ENCODE data around the gene STK38. TPM values are rescaled to one million over a fixed set of nuclear protein-coding genes. Genes with fewer than 3 reads are reported as not detected.
"Not testable (repeated sequence)": the region's sequence is repeated elsewhere in the genome, so short reads cannot be mapped to it uniquely, and the experiment has no call there.

STK38 gene
- total and polyA plus RNA-seq, 2 donors: 20.0 to 50.0 TPM

- WGBS: 97% methylated on average over 9 of the region's 9 CpGs
These were observed 41.7 kb upstream of the STK38 start for GRCh38 chr6:36589025-36589400.

GRCh38 chr6:36586606-36587005 is 39.3 kb upstream of the STK38 start:
- Histone ChIP-seq H3K36me3 (ENCODE audit: control insufficient read depth in 2 of 2, insufficient read depth in 2 of 2, low read length in 1 of 2) (no peaks in the 10 kb centered on the region), H3K4me1 (ENCODE audit: control insufficient read depth in 2 of 2, insufficient read depth in 2 of 2, low read length in 2 of 2) (no peaks in the 10 kb centered on the region), H3K27me3 (ENCODE audit: control insufficient read depth in 2 of 2, insufficient read depth in 1 of 2, low read length in 1 of 2) (no peaks in the 10 kb centered on the region), H3K27ac (ENCODE audit: low read depth in 1 of 2, low read length in 1 of 2) (no peak overlapping the region), H3K4me3 (ENCODE audit: low read length in 2 of 2) (no peak overlapping the region), H3K9me3 (ENCODE audit: control insufficient read depth in 2 of 2, insufficient read depth in 1 of 2, low read length in 1 of 2) (no peaks in the 10 kb centered on the region)
- whole genome bisulfite sequencing: 71% methylated on average over 1 of the region's 1 CpG
- DNase-seq (ENCODE audit: low read depth in 6 of 9, low spot score in 9 of 9): no peak

More at GRCh38 chr6:36589025-36589400, 41.7 kb upstream of the STK38 start:
- not testable (repeated sequence) for H3K9me3 ChIP-seq (ENCODE audit: control insufficient read depth in 2 of 2, insufficient read depth in 1 of 2, low read length in 1 of 2); H3K27ac ChIP-seq (ENCODE audit: low read depth in 1 of 2, low read length in 1 of 2); H3K36me3 ChIP-seq (ENCODE audit: control insufficient read depth in 2 of 2, insufficient read depth in 2 of 2, low read length in 1 of 2); DNase-seq (ENCODE audit: low read depth in 6 of 9, low spot score in 9 of 9); H3K27me3 ChIP-seq (ENCODE audit: control insufficient read depth in 2 of 2, insufficient read depth in 1 of 2, low read length in 1 of 2); H3K4me3 ChIP-seq (ENCODE audit: low read length in 2 of 2)
- H3K4me1 ChIP-seq (ENCODE audit: control insufficient read depth in 2 of 2, insufficient read depth in 2 of 2, low read length in 2 of 2): peaks cover 4 to 22% of the 10 kb centered on the region in 2 donors

GRCh38 chr6:36581716-36582115 is 34.4 kb upstream of the STK38 start:
- no peak overlapping the region for H3K4me3 ChIP-seq (ENCODE audit: low read length in 2 of 2)
- no peaks in the 10 kb centered on the region for H3K27me3 ChIP-seq (ENCODE audit: control insufficient read depth in 2 of 2, insufficient read depth in 1 of 2, low read length in 1 of 2)
- no peaks in the 10 kb centered on the region for H3K36me3 ChIP-seq (ENCODE audit: control insufficient read depth in 2 of 2, insufficient read depth in 2 of 2, low read length in 1 of 2)
- no peak overlapping the region for H3K27ac ChIP-seq (ENCODE audit: low read depth in 1 of 2, low read length in 1 of 2)
- 92% methylated on average over 4 of the region's 4 CpGs for WGBS
- H3K4me1 ChIP-seq (ENCODE audit: control insufficient read depth in 2 of 2, insufficient read depth in 2 of 2, low read length in 2 of 2): peaks cover 0 to 6% of the 10 kb centered on the region in 2 donors
- DNase-seq (ENCODE audit: low read depth in 6 of 9, low spot score in 9 of 9): no peak
- H3K9me3 ChIP-seq (ENCODE audit: control insufficient read depth in 2 of 2, insufficient read depth in 1 of 2, low read length in 1 of 2): no peaks in the 10 kb centered on the region

- no peaks in the 10 kb centered on the region for H3K36me3 ChIP-seq (ENCODE audit: control insufficient read depth in 2 of 2, insufficient read depth in 2 of 2, low read length in 1 of 2)
- no peaks in the 10 kb centered on the region for H3K9me3 ChIP-seq (ENCODE audit: control insufficient read depth in 2 of 2, insufficient read depth in 1 of 2, low read length in 1 of 2)
- WGBS: 96% methylated on average over 8 of the region's 8 CpGs
- H3K4me1 ChIP-seq (ENCODE audit: control insufficient read depth in 2 of 2, insufficient read depth in 2 of 2, low read length in 2 of 2): peaks cover 0 to 6% of the 10 kb centered on the region in 2 donors
- H3K27me3 ChIP-seq (ENCODE audit: control insufficient read depth in 2 of 2, insufficient read depth in 1 of 2, low read length in 1 of 2): no peaks in the 10 kb centered on the region
- H3K27ac ChIP-seq (ENCODE audit: low read depth in 1 of 2, low read length in 1 of 2): no peak overlapping the region
- no peak overlapping the region for H3K4me3 ChIP-seq (ENCODE audit: low read length in 2 of 2)
- DNase-seq (ENCODE audit: low read depth in 6 of 9, low spot score in 9 of 9): no peak
These were observed 32.9 kb upstream of the STK38 start for GRCh38 chr6:36580184-36580526.

GRCh38 chr6:36578431-36578830 is 31.2 kb upstream of the STK38 start:
- H3K4me3 ChIP-seq (ENCODE audit: low read length in 2 of 2): no peak overlapping the region
- H3K4me1 ChIP-seq (ENCODE audit: control insufficient read depth in 2 of 2, insufficient read depth in 2 of 2, low read length in 2 of 2): peaks cover 0 to 6% of the 10 kb centered on the region in 2 donors
- H3K36me3 ChIP-seq (ENCODE audit: control insufficient read depth in 2 of 2, insufficient read depth in 2 of 2, low read length in 1 of 2): no peaks in the 10 kb centered on the region
- H3K27ac ChIP-seq (ENCODE audit: low read depth in 1 of 2, low read length in 1 of 2): no peak overlapping the region
- H3K9me3 ChIP-seq (ENCODE audit: control insufficient read depth in 2 of 2, insufficient read depth in 1 of 2, low read length in 1 of 2): no peaks in the 10 kb centered on the region
- H3K27me3 ChIP-seq (ENCODE audit: control insufficient read depth in 2 of 2, insufficient read depth in 1 of 2, low read length in 1 of 2): no peaks in the 10 kb centered on the region
- WGBS: 97% methylated on average over 4 of the region's 4 CpGs
- no peak for DNase-seq (ENCODE audit: low read depth in 6 of 9, low spot score in 9 of 9)

GRCh38 chr6:36578030-36578429 is 30.8 kb upstream of the STK38 start:
- H3K27ac ChIP-seq (ENCODE audit: low read depth in 1 of 2, low read length in 1 of 2): no peak overlapping the region
- H3K27me3 ChIP-seq (ENCODE audit: control insufficient read depth in 2 of 2, insufficient read depth in 1 of 2, low read length in 1 of 2): no peaks in the 10 kb centered on the region
- no peaks in the 10 kb centered on the region for H3K36me3 ChIP-seq (ENCODE audit: control insufficient read depth in 2 of 2, insufficient read depth in 2 of 2, low read length in 1 of 2)
- WGBS: 98% methylated on average over 5 of the region's 5 CpGs
- peaks cover 0 to 6% of the 10 kb centered on the region in 2 donors for H3K4me1 ChIP-seq (ENCODE audit: control insufficient read depth in 2 of 2, insufficient read depth in 2 of 2, low read length in 2 of 2)
- no peak for DNase-seq (ENCODE audit: low read depth in 6 of 9, low spot score in 9 of 9)
- H3K4me3 ChIP-seq (ENCODE audit: low read length in 2 of 2): no peak overlapping the region
- no peaks in the 10 kb centered on the region for H3K9me3 ChIP-seq (ENCODE audit: control insufficient read depth in 2 of 2, insufficient read depth in 1 of 2, low read length in 1 of 2)

GRCh38 chr6:36577301-36577700 is 30.0 kb upstream of the STK38 start:
- Histone ChIP-seq H3K27me3 (ENCODE audit: control insufficient read depth in 2 of 2, insufficient read depth in 1 of 2, low read length in 1 of 2) (no peaks in the 10 kb centered on the region), H3K9me3 (ENCODE audit: control insufficient read depth in 2 of 2, insufficient read depth in 1 of 2, low read length in 1 of 2) (no peaks in the 10 kb centered on the region), H3K36me3 (ENCODE audit: control insufficient read depth in 2 of 2, insufficient read depth in 2 of 2, low read length in 1 of 2) (no peaks in the 10 kb centered on the region), H3K27ac (ENCODE audit: low read depth in 1 of 2, low read length in 1 of 2) (no peak overlapping the region), H3K4me1 (ENCODE audit: control insufficient read depth in 2 of 2, insufficient read depth in 2 of 2, low read length in 2 of 2) (peaks cover 0 to 6% of the 10 kb centered on the region in 2 donors), H3K4me3 (ENCODE audit: low read length in 2 of 2) (no peak overlapping the region)
- no peak for DNase-seq (ENCODE audit: low read depth in 6 of 9, low spot score in 9 of 9)
- WGBS: 92% methylated on average over 2 of the region's 2 CpGs

- no peaks in the 10 kb centered on the region for H3K27me3 ChIP-seq (ENCODE audit: control insufficient read depth in 2 of 2, insufficient read depth in 1 of 2, low read length in 1 of 2)
- no peak for DNase-seq (ENCODE audit: low read depth in 6 of 9, low spot score in 9 of 9)
- H3K36me3 ChIP-seq (ENCODE audit: control insufficient read depth in 2 of 2, insufficient read depth in 2 of 2, low read length in 1 of 2): no peaks in the 10 kb centered on the region
- H3K27ac ChIP-seq (ENCODE audit: low read depth in 1 of 2, low read length in 1 of 2): no peak overlapping the region
- peaks cover 0 to 6% of the 10 kb centered on the region in 2 donors for H3K4me1 ChIP-seq (ENCODE audit: control insufficient read depth in 2 of 2, insufficient read depth in 2 of 2, low read length in 2 of 2)
- no peak overlapping the region for H3K4me3 ChIP-seq (ENCODE audit: low read length in 2 of 2)
- H3K9me3 ChIP-seq (ENCODE audit: control insufficient read depth in 2 of 2, insufficient read depth in 1 of 2, low read length in 1 of 2): no peaks in the 10 kb centered on the region
- 93% methylated on average over 7 of the region's 7 CpGs for WGBS
These were observed 29.3 kb upstream of the STK38 start for GRCh38 chr6:36576578-36576977.

- Histone ChIP-seq H3K9me3 (ENCODE audit: control insufficient read depth in 2 of 2, insufficient read depth in 1 of 2, low read length in 1 of 2) (no peaks in the 10 kb centered on the region), H3K27me3 (ENCODE audit: control insufficient read depth in 2 of 2, insufficient read depth in 1 of 2, low read length in 1 of 2) (no peaks in the 10 kb centered on the region), H3K36me3 (ENCODE audit: control insufficient read depth in 2 of 2, insufficient read depth in 2 of 2, low read length in 1 of 2) (no peaks in the 10 kb centered on the region), H3K4me1 (ENCODE audit: control insufficient read depth in 2 of 2, insufficient read depth in 2 of 2, low read length in 2 of 2) (peaks cover 0 to 1% of the 10 kb centered on the region in 2 donors), H3K4me3 (ENCODE audit: low read length in 2 of 2) (no peak overlapping the region), H3K27ac (ENCODE audit: low read depth in 1 of 2, low read length in 1 of 2) (no peak overlapping the region)
- DNase-seq (ENCODE audit: low read depth in 6 of 9, low spot score in 9 of 9): no peak
These were observed 27.4 kb upstream of the STK38 start for GRCh38 chr6:36574679-36575078.
